Left ventricle myocardium inferior (tissue), 1 donor: ENCODE measurements around the gene ABCA10. TPM values are rescaled to one million over a fixed set of nuclear protein-coding genes. Genes with fewer than 3 reads are reported as not detected.

ENCODE experiments used
- DNase-seq: peaks from one replicate; pipeline ENCODE4 v3.0.0-alpha.2; 2020
- H3K27ac ChIP-seq: fragments of 200-600 bp; replicated peaks from 2 replicates; pipeline ENCODE4 v1.8.0; 2021
- H3K27me3 ChIP-seq: fragments of 200-600 bp; 2 replicates; pipeline ENCODE4 v1.8.0; 2021; ENCODE audit warnings: low read depth
- H3K36me3 ChIP-seq: fragments of 200-600 bp; 2 replicates; pipeline ENCODE4 v1.8.0; 2021
- H3K4me1 ChIP-seq: fragments of 200-600 bp; 2 replicates; pipeline ENCODE4 v1.8.0; 2021
- H3K4me3 ChIP-seq: fragments of 200-600 bp; 2 replicates; pipeline ENCODE4 v1.8.0; 2021; ENCODE audit warnings: mild to moderate bottlenecking, moderate library complexity
- H3K9me3 ChIP-seq: fragments of 200-600 bp; replicated peaks from 2 replicates; pipeline ENCODE4 v1.8.0; 2021
- CTCF ChIP-seq: fragments of 200-600 bp; IDR thresholded peaks from 2 replicates; pipeline ENCODE4 v1.8.0; 2021; ENCODE audit warnings: antibody characterized with exemption, mild to moderate bottlenecking, borderline replicate concordance
- intact Hi-C: fragments of 100-400 bp; cut with micrococcal nuclease; formaldehyde crosslinking; loops from one replicate; pipeline ENCODE4 v1.11.0; 2022
- total RNA-seq: library from RNA; stranded (reverse); fragmentation: NEBNext Ultra II Directional; extraction: Animal tissue kit (Norgen Biotek cat#: 25700); gene quantifications from one replicate; pipeline ENCODE4 v1.2.1, GENCODE V29; 2021
- donor health status: DM: no; HTN: yes; CAD: no; lungs with severe emphysema.

The ABCA10 gene
- total RNA-seq, 1 donor from 2014 or later = 4.2 TPM

GRCh38 chr17:69144331-69145255 lies 84.0 kb downstream of the ABCA10 start:
- H3K27ac ChIP-seq = peak overlapping the region; percentile 78
- TF ChIP-seq CTCF = no peak
- H3K36me3 ChIP-seq = peaks cover 9% of the 10 kb centered on the region
- H3K27me3 ChIP-seq = no peaks in the 10 kb centered on the region
- H3K4me1 ChIP-seq = no peaks in the 10 kb centered on the region
- intact Hi-C loops = no loop called here
- no peak overlapping the region for H3K4me3 ChIP-seq
- no peaks in the 10 kb centered on the region for H3K9me3 ChIP-seq
- no peak for DNase-seq

GRCh38 chr17:69143683-69144231 lies 84.9 kb downstream of the ABCA10 start:
- no peaks in the 10 kb centered on the region for H3K9me3 ChIP-seq
- no peak for TF ChIP-seq CTCF
- intact Hi-C loops = no loop called here
- peak overlapping the region; percentile 78 for H3K27ac ChIP-seq
- H3K4me3 ChIP-seq = no peak overlapping the region
- H3K27me3 ChIP-seq = no peaks in the 10 kb centered on the region
- H3K36me3 ChIP-seq = peaks cover 2% of the 10 kb centered on the region
- H3K4me1 ChIP-seq = no peaks in the 10 kb centered on the region
- DNase-seq = no peak

- DNase-seq = no peak
- peaks cover under 1% of the 10 kb centered on the region for H3K36me3 ChIP-seq
- H3K4me3 ChIP-seq = no peak overlapping the region
- peak overlapping the region; percentile 78 for H3K27ac ChIP-seq
- no peaks in the 10 kb centered on the region for H3K4me1 ChIP-seq
- no peaks in the 10 kb centered on the region for H3K9me3 ChIP-seq
- intact Hi-C loops = no loop called here
- H3K27me3 ChIP-seq = no peaks in the 10 kb centered on the region
- TF ChIP-seq CTCF = no peak
These were observed 85.5 kb downstream of the ABCA10 start for GRCh38 chr17:69143151-69143550.

GRCh38 chr17:69142175-69142802 lies 86.3 kb downstream of the ABCA10 start:
- H3K27me3 ChIP-seq = no peaks in the 10 kb centered on the region
- no peak for TF ChIP-seq CTCF

DNA sequence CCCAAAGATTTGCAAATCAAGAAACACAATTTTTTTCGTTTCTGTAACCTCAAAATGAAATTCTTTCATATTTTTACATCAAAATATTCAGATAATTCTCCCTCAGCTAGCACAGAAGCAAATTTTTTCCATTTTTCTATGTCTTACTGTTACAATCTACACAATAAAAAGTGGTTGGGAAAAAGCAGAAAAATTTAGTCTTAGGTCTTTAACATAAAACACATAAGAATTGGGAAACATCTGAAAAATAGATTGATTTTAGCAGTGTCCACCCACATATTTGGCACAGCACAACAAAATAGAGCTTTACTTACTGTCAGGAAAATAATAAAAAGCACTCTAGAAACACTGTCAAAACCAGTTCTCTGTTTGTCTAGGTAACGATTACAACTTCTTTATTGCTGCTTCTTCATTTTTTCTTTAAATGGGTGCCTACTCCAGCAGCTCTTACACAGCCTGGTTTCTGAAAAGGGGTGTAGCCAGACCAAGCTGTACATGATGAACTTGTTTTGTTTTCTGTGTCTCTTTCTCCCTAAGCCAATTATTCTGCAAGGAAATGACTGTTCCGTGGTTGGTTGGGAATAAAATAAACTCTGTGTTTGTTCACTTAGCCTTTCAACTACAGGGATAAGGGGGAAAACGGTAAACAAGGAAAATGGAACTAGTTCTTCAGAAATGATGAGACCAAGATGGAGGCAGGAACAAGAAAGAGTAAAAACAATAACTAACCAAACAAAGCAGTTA lies 87.0 kb downstream of the ABCA10 start, which contains the start of gene ABCA6:
Gene ABCA6, minus strand, starts transcription at position 465 of the 744 bp plus-strand sequence. CDS start 1,192 bp downstream, outside the sequence.
- peak within 1 kb of the TSS; percentile 78 for H3K27ac ChIP-seq

More at GRCh38 chr17:69142175-69142802, 86.3 kb downstream of the ABCA10 start:
- H3K4me3 ChIP-seq = peak overlapping the region; percentile 55
- DNase-seq = no peak
- H3K4me1 ChIP-seq = no peaks in the 10 kb centered on the region
- H3K36me3 ChIP-seq = peaks cover 9% of the 10 kb centered on the region
- intact Hi-C loops = no loop called here
- peak overlapping the region; percentile 78 for H3K27ac ChIP-seq
- peaks cover 6% of the 10 kb centered on the region for H3K9me3 ChIP-seq

More for the DNA sequence above, 87.0 kb downstream of the ABCA10 start, which contains the start of gene ABCA6:
- no peak for TF ChIP-seq CTCF
- H3K4me3 ChIP-seq = peak within 1 kb of the TSS; percentile 55
- H3K27me3 ChIP-seq = no peaks in the 10 kb centered on the region
- peaks cover 12% of the 10 kb centered on the region for H3K9me3 ChIP-seq
- no peaks in the 10 kb centered on the region for H3K4me1 ChIP-seq
- peaks cover 16% of the 10 kb centered on the region for H3K36me3 ChIP-seq
- no peak for DNase-seq
- intact Hi-C loops = no loop called here
